Measurements from ENCODE around the gene INCA1.
A peak's percentile ranks its signal among the peaks of the same experiment; 100 is the strongest.

INCA1 gene

GRCh38 chr17:4987767-4988567 is 9.4 kb downstream of the INCA1 start:
- H3K9ac ChIP-seq (ENCODE audit: low read length) = peak overlapping the region; percentile 77
- H3K9me3 ChIP-seq (ENCODE audit: low read length) = no peaks in the 10 kb centered on the region
- peaks cover 6% of the 10 kb centered on the region; the same call in 1 of the 2 replicates for H3K36me3 ChIP-seq (ENCODE audit: insufficient read depth, low read length)
- no peaks in the 10 kb centered on the region for H3K9me2 ChIP-seq (ENCODE audit: low read depth, low read length)
- no peaks in the 10 kb centered on the region for H3K27me3 ChIP-seq (ENCODE audit: insufficient read depth, low read length)
- peak overlapping the region; percentile 46 for H3K27ac ChIP-seq (ENCODE audit: low read depth, low read length, poor library complexity, severe bottlenecking)
- H3F3A ChIP-seq (ENCODE audit: insufficient read depth, low read length) = 0 out of 2 replicates have a peak, but pooled peaks cover 4% of the 10 kb centered on the region
- peaks cover 25% of the 10 kb centered on the region for H3K4me1 ChIP-seq (ENCODE audit: insufficient read depth, low read length, severe bottlenecking)
- TF ChIP-seq EZH2 (IDR thresholded peaks at IDR 0.05; ENCODE audit: borderline replicate concordance, low read length) (no peak), CTCF (IDR thresholded peaks at IDR 0.05; ENCODE audit: low read length) (no peak)
- H3K79me2 ChIP-seq (ENCODE audit: insufficient read depth, low read length) = no peaks in the 10 kb centered on the region
- H3K4me3 ChIP-seq (ENCODE audit: low read depth, low read length, poor library complexity, severe bottlenecking) = peak overlapping the region; percentile 72
- peak overlapping the region; percentile 83 for H3K4me2 ChIP-seq (ENCODE audit: low read length)
- H2AFZ ChIP-seq (ENCODE audit: low read length) = no peak overlapping the region
- H4K20me1 ChIP-seq (ENCODE audit: insufficient read depth, low read length) = no peaks in the 10 kb centered on the region

GRCh38 chr17:4986951-4987766 is 10.2 kb downstream of the INCA1 start, which contains the start of gene CAMTA2:
Gene CAMTA2 (minus strand): TSS chr17:4987675. CDS start chr17:4986222, 1,453 bp downstream.
- Histone ChIP-seq H3K9me3 (ENCODE audit: low read length) (no peaks in the 10 kb centered on the region), H4K20me1 (ENCODE audit: insufficient read depth, low read length) (no peaks in the 10 kb centered on the region), H2AFZ (ENCODE audit: low read length) (no peak within 1 kb of the TSS), H3K9me2 (ENCODE audit: low read depth, low read length) (no peaks in the 10 kb centered on the region), H3K27ac (ENCODE audit: low read depth, low read length, poor library complexity, severe bottlenecking) (peak within 1 kb of the TSS; percentile 46), H3K4me2 (ENCODE audit: low read length) (peak within 1 kb of the TSS; percentile 83), H3K36me3 (ENCODE audit: insufficient read depth, low read length) (peaks cover 14% of the 10 kb centered on the region), H3K79me2 (ENCODE audit: insufficient read depth, low read length) (no peaks in the 10 kb centered on the region), H3K4me3 (ENCODE audit: low read depth, low read length, poor library complexity, severe bottlenecking) (peak within 1 kb of the TSS; percentile 72), H3K9ac (ENCODE audit: low read length) (peak within 1 kb of the TSS; percentile 77), H3F3A (ENCODE audit: insufficient read depth, low read length) (0 out of 2 replicates have a peak, but pooled peaks cover 4% of the 10 kb centered on the region), H3K4me1 (ENCODE audit: insufficient read depth, low read length, severe bottlenecking) (peaks cover 25% of the 10 kb centered on the region), H3K27me3 (ENCODE audit: insufficient read depth, low read length) (no peaks in the 10 kb centered on the region)
- TF ChIP-seq EZH2 (IDR thresholded peaks at IDR 0.05; ENCODE audit: borderline replicate concordance, low read length) (no peak), CTCF (IDR thresholded peaks at IDR 0.05; ENCODE audit: low read length) (peak; percentile 93)

- no peak overlapping the region for H2AFZ ChIP-seq (ENCODE audit: low read length)
- peak overlapping the region; percentile 77 for H3K9ac ChIP-seq (ENCODE audit: low read length)
- peaks cover 25% of the 10 kb centered on the region for H3K4me1 ChIP-seq (ENCODE audit: insufficient read depth, low read length, severe bottlenecking)
These were observed 10.9 kb downstream of the INCA1 start for GRCh38 chr17:4986403-4986802.

More at GRCh38 chr17:4986403-4986802, 10.9 kb downstream of the INCA1 start:
- Histone ChIP-seq H3K27me3 (ENCODE audit: insufficient read depth, low read length) (no peaks in the 10 kb centered on the region), H4K20me1 (ENCODE audit: insufficient read depth, low read length) (no peaks in the 10 kb centered on the region), H3K9me2 (ENCODE audit: low read depth, low read length) (no peaks in the 10 kb centered on the region), H3K4me2 (ENCODE audit: low read length) (peak overlapping the region; percentile 83), H3F3A (ENCODE audit: insufficient read depth, low read length) (0 out of 2 replicates have a peak, but pooled peaks cover 2% of the 10 kb centered on the region), H3K9me3 (ENCODE audit: low read length) (no peaks in the 10 kb centered on the region), H3K4me3 (ENCODE audit: low read depth, low read length, poor library complexity, severe bottlenecking) (peak overlapping the region; percentile 72), H3K79me2 (ENCODE audit: insufficient read depth, low read length) (no peaks in the 10 kb centered on the region), H3K27ac (ENCODE audit: low read depth, low read length, poor library complexity, severe bottlenecking) (peak overlapping the region; percentile 22), H3K36me3 (ENCODE audit: insufficient read depth, low read length) (peaks cover 21% of the 10 kb centered on the region)
- TF ChIP-seq EZH2 (IDR thresholded peaks at IDR 0.05; ENCODE audit: borderline replicate concordance, low read length) (no peak), CTCF (IDR thresholded peaks at IDR 0.05; ENCODE audit: low read length) (no peak)
